SK-N-SH (cell line): ENCODE data around the gene PIP5K1B. TPM values are rescaled to one million over a fixed set of nuclear protein-coding genes. Genes with fewer than 3 reads are reported as not detected.

Source experiments
- CTCF ChIA-PET: fragments of 300-600, 350-600 bp; formaldehyde crosslinking; extraction: SDS; loops from one replicate; lab custom pipeline; 2021; lab: Yijun Ruan, JAX
- POLR2A ChIA-PET: fragments of 350-600 bp; sonication (Branson Sonifier 250); formaldehyde crosslinking; extraction: SDS; loops from one replicate; lab custom pipeline; 2020; ENCODE audit warnings: antibody characterized with exemption, inconsistent platforms; lab: Yijun Ruan, JAX
- DNase-seq: peaks from one replicate; pipeline ENCODE4 v3.0.0; 2012
- H2AFZ ChIP-seq: fragments of 200-600 bp; sonication (generic); 2 replicates; pipeline ENCODE4 v1.8.1; 2016; ENCODE audit warnings: antibody characterized with exemption, mild to moderate bottlenecking, low read depth
- H3F3A ChIP-seq: fragments of 200-600 bp; sonication (generic); replicated peaks from 2 replicates; pipeline ENCODE3; 2016; ENCODE audit warnings: antibody characterized with exemption, mild to moderate bottlenecking; ENCODE audit not compliant: insufficient read depth
- H3K27ac ChIP-seq, 2 experiments: fragments of 200-500 bp in 1 of 2; fragments of 200-600 bp in 1 of 2; sonication (Bioruptor generic) in 1 of 2; sonication (generic), shearing (Covaris generic) in 1 of 2; 2 replicates each; pipeline versions ENCODE4 v1.5.1 to v1.6.1; 2014 to 2016; ENCODE audit warnings: low read depth in 2 of 2, inconsistent platforms in 1 of 2, low read length in 1 of 2, mild to moderate bottlenecking in 1 of 2, mixed read lengths in 1 of 2
- H3K27me3 ChIP-seq: fragments of 200-600 bp; sonication (generic), shearing (Covaris generic); 2 replicates; pipeline ENCODE4 v1.6.1; 2016; ENCODE audit warnings: mixed run types; ENCODE audit not compliant: insufficient read depth
- H3K36me3 ChIP-seq, 2 experiments: fragments of 200-500 bp in 1 of 2; fragments of 200-600 bp in 1 of 2; sonication (Bioruptor generic) in 1 of 2; sonication (generic) in 1 of 2; replicated peaks in 1 of 2; 2 replicates each; pipeline versions ENCODE3 to v1.5.1; 2014 to 2016; ENCODE audit warnings: low read length in 1 of 2, mild to moderate bottlenecking in 1 of 2; ENCODE audit not compliant: insufficient read depth in 2 of 2, control insufficient read depth in 1 of 2
- H3K4me1 ChIP-seq, 2 experiments: fragments of 200-500 bp in 1 of 2; fragments of 200-600 bp in 1 of 2; sonication (Bioruptor generic) in 1 of 2; sonication (generic), shearing (Covaris generic) in 1 of 2; 2 replicates each; pipeline versions ENCODE4 v1.5.1 to v1.6.1; 2014 to 2016; ENCODE audit warnings: low read depth in 1 of 2, low read length in 1 of 2, mixed run types in 1 of 2; ENCODE audit not compliant: insufficient read depth in 2 of 2, control insufficient read depth in 1 of 2
- H3K4me2 ChIP-seq: fragments of 200-600 bp; sonication (generic), shearing (Covaris generic); 2 replicates; pipeline ENCODE4 v1.6.1; 2017; ENCODE audit warnings: mixed run types
- H3K4me3 ChIP-seq, 2 experiments: fragments of 200-500 bp in 1 of 2; fragments of 200-600 bp in 1 of 2; sonication (Bioruptor generic) in 1 of 2; sonication (generic), shearing (Covaris generic) in 1 of 2; 2 replicates each; pipeline versions ENCODE4 v1.5.1 to v1.8.1; 2014 to 2016; ENCODE audit warnings: low read depth in 2 of 2, inconsistent platforms in 1 of 2, low read length in 1 of 2, mild to moderate bottlenecking in 1 of 2, mixed read lengths in 1 of 2, moderate library complexity in 1 of 2
- H3K79me2 ChIP-seq: fragments of 200-600 bp; sonication (generic); 2 replicates; pipeline ENCODE4 v1.8.1; 2017; ENCODE audit warnings: mild to moderate bottlenecking; ENCODE audit not compliant: insufficient read depth
- H3K9ac ChIP-seq: fragments of 200-600 bp; sonication (generic); 2 replicates; pipeline ENCODE4 v1.6.1; 2017; ENCODE audit warnings: mixed run types
- H3K9me2 ChIP-seq: fragments of 200-600 bp; sonication (generic); 2 replicates; pipeline ENCODE4 v1.6.1; 2017; ENCODE audit warnings: mixed run types
- H3K9me3 ChIP-seq: fragments of 200-600 bp; sonication (generic); 2 replicates; pipeline ENCODE4 v1.6.1; 2017; ENCODE audit warnings: mixed run types, mild to moderate bottlenecking, moderate library complexity
- H4K20me1 ChIP-seq: fragments of 200-600 bp; sonication (generic); 2 replicates; pipeline ENCODE4 v1.6.1; 2017; ENCODE audit warnings: mild to moderate bottlenecking, mixed run types; ENCODE audit not compliant: insufficient read depth
- FOSL2 ChIP-seq: IDR thresholded peaks from 2 replicates; pipeline ENCODE4 v1.4.0; 2012; ENCODE audit warnings: low read depth, mild to moderate bottlenecking, moderate library complexity, borderline replicate concordance
- FOXM1 ChIP-seq: IDR thresholded peaks from 2 replicates; pipeline ENCODE4 v1.4.0; 2012; ENCODE audit warnings: low read depth, mild to moderate bottlenecking
- NRF1 ChIP-seq: IDR thresholded peaks from 2 replicates; pipeline ENCODE4 v1.6.1; 2012; ENCODE audit warnings: low read depth, mild to moderate bottlenecking, low read length
- POLR2AphosphoS5 ChIP-seq: IDR thresholded peaks from 2 replicates; pipeline ENCODE4 v1.6.1; 2012; ENCODE audit warnings: low read depth, low read length
- RAD21 ChIP-seq: IDR thresholded peaks from 2 replicates; pipeline ENCODE4 v1.6.1; 2012; ENCODE audit warnings: mild to moderate bottlenecking, low read length
- SIN3A ChIP-seq: IDR thresholded peaks from 2 replicates; pipeline ENCODE4 v1.6.1; 2012; ENCODE audit warnings: low read depth, mild to moderate bottlenecking, low read length, moderate library complexity, borderline replicate concordance
- TEAD4 ChIP-seq: IDR thresholded peaks from 2 replicates; pipeline ENCODE4 v1.4.0; 2012; ENCODE audit warnings: mild to moderate bottlenecking, borderline replicate concordance; ENCODE audit not compliant: insufficient read depth
- YY1 ChIP-seq: IDR thresholded peaks from 2 replicates; pipeline ENCODE4 v1.4.0; 2012; ENCODE audit warnings: low read depth, mild to moderate bottlenecking
- WGBS: methylation state at CpG from one replicate; pipeline ENCODE4 v1.1.6; 2017; ENCODE audit warnings: low lambda C conversion rate; 5-methylcytosine and 5-hydroxymethylcytosine counted together
- polyA plus RNA-seq, 3 experiments: library from polyadenylated mRNA; depleted of rRNA; stranded (reverse); fragments of >200 nt; gene quantifications; 2 replicates each; pipeline ENCODE4 v1.2.3, GENCODE V29; 2012
- TF ChIP-seq, protein P1 (sequence below): fragments of 150-350 bp; IDR thresholded peaks from 2 replicates; pipeline ENCODE4 v1.6.1; 2017; ENCODE audit warnings: antibody characterized with exemption, low read length, low read depth, borderline replicate concordance
- TF ChIP-seq, protein P2 (sequence below): fragments of 150-350 bp; IDR thresholded peaks from 2 replicates; pipeline ENCODE4 v1.6.1; 2016; ENCODE audit warnings: mild to moderate bottlenecking, low read depth, low read length
- TF ChIP-seq, protein P3 (sequence below): IDR thresholded peaks from 2 replicates; pipeline ENCODE4 v1.4.0; 2012; ENCODE audit warnings: low read depth, borderline replicate concordance

PIP5K1B gene
- polyA plus RNA-seq, 1 of the 3 experiments (the other 2 are of a cell fraction) = not detected

DNA sequence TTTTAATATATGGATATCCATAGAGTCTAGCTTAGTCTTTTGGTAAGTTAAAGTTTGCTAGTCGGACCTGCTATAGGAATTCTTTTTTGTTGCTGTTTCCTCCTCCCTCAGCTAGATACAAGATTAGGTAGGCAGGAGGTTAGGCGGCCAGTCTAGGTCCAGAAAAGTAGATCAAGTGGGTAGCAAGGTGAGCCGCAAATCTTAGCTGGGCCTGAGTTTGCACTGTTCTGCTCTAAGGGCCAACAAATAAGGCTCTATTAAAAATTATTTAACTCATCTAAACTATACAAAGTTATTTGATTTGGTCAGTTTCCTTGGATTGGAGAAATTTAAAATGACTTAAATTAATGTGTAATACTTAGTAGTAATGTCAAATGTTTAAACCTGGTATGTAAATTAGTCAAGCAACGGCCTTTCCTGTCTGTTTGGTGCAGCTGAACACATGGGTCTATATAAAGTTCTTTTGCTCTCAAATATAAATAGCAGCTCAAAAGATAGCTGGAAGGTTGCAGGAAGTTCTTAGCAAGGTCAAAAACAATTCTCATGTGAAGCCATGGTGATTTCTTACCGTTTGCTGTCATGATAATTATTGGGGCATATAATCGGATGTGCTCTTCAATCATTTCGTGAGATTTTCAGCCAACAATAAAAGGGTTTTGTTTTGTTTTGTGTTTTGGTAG is 236.9 kb downstream of the PIP5K1B start:
- Histone ChIP-seq H3K9me2 (no peaks in the 10 kb centered on the region), H2AFZ (no peak overlapping the region), H4K20me1 (no peaks in the 10 kb centered on the region), H3K4me2 (no peak overlapping the region), H3F3A (no peaks in the 10 kb centered on the region), H3K27ac (no peak overlapping the region), H3K36me3 (no peaks in the 10 kb centered on the region), H3K27me3 (peaks cover 6% of the 10 kb centered on the region; the same call in 1 of the 2 replicates), H3K79me2 (no peaks in the 10 kb centered on the region), H3K4me1 (no peaks in the 10 kb centered on the region), H3K4me3 (no peak overlapping the region), H3K9me3 (no peaks in the 10 kb centered on the region), H3K9ac (no peak overlapping the region)
- TF ChIP-seq FOSL2 (no peak), FOXM1 (no peak), POLR2AphosphoS5 (no peak), RAD21 (no peak), SIN3A (no peak), TEAD4 (no peak)
- TF ChIP-seq, protein P1, sequence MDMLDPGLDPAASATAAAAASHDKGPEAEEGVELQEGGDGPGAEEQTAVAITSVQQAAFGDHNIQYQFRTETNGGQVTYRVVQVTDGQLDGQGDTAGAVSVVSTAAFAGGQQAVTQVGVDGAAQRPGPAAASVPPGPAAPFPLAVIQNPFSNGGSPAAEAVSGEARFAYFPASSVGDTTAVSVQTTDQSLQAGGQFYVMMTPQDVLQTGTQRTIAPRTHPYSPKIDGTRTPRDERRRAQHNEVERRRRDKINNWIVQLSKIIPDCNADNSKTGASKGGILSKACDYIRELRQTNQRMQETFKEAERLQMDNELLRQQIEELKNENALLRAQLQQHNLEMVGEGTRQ = no peak
- TF ChIP-seq, protein P2, sequence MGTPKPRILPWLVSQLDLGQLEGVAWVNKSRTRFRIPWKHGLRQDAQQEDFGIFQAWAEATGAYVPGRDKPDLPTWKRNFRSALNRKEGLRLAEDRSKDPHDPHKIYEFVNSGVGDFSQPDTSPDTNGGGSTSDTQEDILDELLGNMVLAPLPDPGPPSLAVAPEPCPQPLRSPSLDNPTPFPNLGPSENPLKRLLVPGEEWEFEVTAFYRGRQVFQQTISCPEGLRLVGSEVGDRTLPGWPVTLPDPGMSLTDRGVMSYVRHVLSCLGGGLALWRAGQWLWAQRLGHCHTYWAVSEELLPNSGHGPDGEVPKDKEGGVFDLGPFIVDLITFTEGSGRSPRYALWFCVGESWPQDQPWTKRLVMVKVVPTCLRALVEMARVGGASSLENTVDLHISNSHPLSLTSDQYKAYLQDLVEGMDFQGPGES = no peak
- TF ChIP-seq, protein P3, sequence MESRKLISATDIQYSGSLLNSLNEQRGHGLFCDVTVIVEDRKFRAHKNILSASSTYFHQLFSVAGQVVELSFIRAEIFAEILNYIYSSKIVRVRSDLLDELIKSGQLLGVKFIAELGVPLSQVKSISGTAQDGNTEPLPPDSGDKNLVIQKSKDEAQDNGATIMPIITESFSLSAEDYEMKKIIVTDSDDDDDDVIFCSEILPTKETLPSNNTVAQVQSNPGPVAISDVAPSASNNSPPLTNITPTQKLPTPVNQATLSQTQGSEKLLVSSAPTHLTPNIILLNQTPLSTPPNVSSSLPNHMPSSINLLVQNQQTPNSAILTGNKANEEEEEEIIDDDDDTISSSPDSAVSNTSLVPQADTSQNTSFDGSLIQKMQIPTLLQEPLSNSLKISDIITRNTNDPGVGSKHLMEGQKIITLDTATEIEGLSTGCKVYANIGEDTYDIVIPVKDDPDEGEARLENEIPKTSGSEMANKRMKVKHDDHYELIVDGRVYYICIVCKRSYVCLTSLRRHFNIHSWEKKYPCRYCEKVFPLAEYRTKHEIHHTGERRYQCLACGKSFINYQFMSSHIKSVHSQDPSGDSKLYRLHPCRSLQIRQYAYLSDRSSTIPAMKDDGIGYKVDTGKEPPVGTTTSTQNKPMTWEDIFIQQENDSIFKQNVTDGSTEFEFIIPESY = no peak
- ChIA-PET POLR2A (no interaction called here), CTCF (no interaction called here)
- no peak for DNase-seq
- 28% methylated on average over 7 of the region's 7 CpGs for WGBS

DNA sequence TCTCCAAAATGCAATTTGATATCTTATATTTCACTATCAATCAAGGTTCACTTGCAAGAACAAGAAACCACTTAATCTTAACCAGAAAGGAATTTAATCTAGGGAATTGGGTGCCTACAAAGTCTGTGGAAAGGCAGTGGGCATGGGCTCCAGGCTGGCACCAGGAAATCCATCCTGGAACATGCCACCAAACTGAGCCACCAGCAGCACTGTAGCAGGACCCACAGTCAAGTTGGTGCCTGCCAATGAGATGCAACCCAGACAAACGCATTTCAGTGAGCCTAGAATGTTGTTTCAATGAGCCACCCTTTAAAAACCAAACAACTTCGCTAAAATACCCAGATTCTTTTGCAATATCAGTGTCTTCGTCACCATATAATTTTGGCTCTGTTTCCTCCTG is 237.8 kb downstream of the PIP5K1B start:
- Histone ChIP-seq H2AFZ (no peak overlapping the region), H3K4me2 (no peak overlapping the region), H3K27ac (no peak overlapping the region), H3K79me2 (no peaks in the 10 kb centered on the region), H3F3A (no peaks in the 10 kb centered on the region), H3K4me3 (no peak overlapping the region), H3K9me2 (no peaks in the 10 kb centered on the region), H3K36me3 (no peaks in the 10 kb centered on the region), H3K9me3 (no peaks in the 10 kb centered on the region), H4K20me1 (no peaks in the 10 kb centered on the region), H3K9ac (no peak overlapping the region), H3K4me1 (no peaks in the 10 kb centered on the region), H3K27me3 (peaks cover 6% of the 10 kb centered on the region; the same call in 1 of the 2 replicates)
- CTCF ChIA-PET = no interaction called here
- DNase-seq = no peak
- POLR2A ChIA-PET = no interaction called here
- TF ChIP-seq FOXM1 (no peak), YY1 (no peak), NRF1 (no peak)
- whole genome bisulfite sequencing = 7% methylated on average over 3 of the region's 3 CpGs
